ENCODE measurements around the gene PDCD6IP. TPM values are rescaled to one million over a fixed set of nuclear protein-coding genes. Genes with fewer than 3 reads are reported as not detected.

PDCD6IP gene
- total and polyA plus RNA-seq, 2 donors (not counting 1 experiment from before 2014, with no cell fraction given) = 99.4 to 146 TPM

GRCh38 chr3:33895658-33896057 is 97.2 kb downstream of the PDCD6IP start:
- Histone ChIP-seq H3K27ac (ENCODE audit: insufficient read depth, low read length) (no peak overlapping the region), H4K20me1 (ENCODE audit: control insufficient read depth, extremely low read depth, insufficient read depth, low read length) (no peaks in the 10 kb centered on the region), H3K4me1 (ENCODE audit: control insufficient read depth, extremely low read depth, insufficient read depth, low read length) (no peaks in the 10 kb centered on the region), H3K79me2 (ENCODE audit: control insufficient read depth, insufficient read depth, low read length) (no peaks in the 10 kb centered on the region), H3K36me3 (ENCODE audit: control insufficient read depth, insufficient read depth, low read length) (no peaks in the 10 kb centered on the region), H3K9ac (ENCODE audit: insufficient read depth, low read length) (no peak overlapping the region), H2AFZ (ENCODE audit: low read length) (no peak overlapping the region), H3K4me2 (ENCODE audit: extremely low read depth, insufficient read depth, low read length) (no peak overlapping the region), H3K4me3 (replicated peaks in 1 of 4; ENCODE audit: control extremely low read depth in 1 of 4, insufficient read depth in 1 of 4, low read depth in 3 of 4, low read length in 4 of 4) (no peak overlapping the region), H3K27me3 (ENCODE audit: control insufficient read depth, insufficient read depth, low read length) (no peaks in the 10 kb centered on the region), H3K9me3 (ENCODE audit: control insufficient read depth, insufficient read depth, low read depth, low read length) (no peaks in the 10 kb centered on the region)
- no peak for DNase-seq (ENCODE audit: low read depth in 2 of 2)
- TF ChIP-seq CTCF (conservative IDR thresholded peaks at IDR 0.05 in 1 of 2, IDR thresholded peaks at IDR 0.05 in 1 of 2; ENCODE audit: low read depth in 1 of 2, low read length in 2 of 2) (no peak), EZH2 (IDR thresholded peaks at IDR 0.05; ENCODE audit: low read length, missing control alignments) (no peak)

- no peak for TF ChIP-seq EZH2 (IDR thresholded peaks at IDR 0.05; ENCODE audit: low read length, missing control alignments)
- TF ChIP-seq CTCF (conservative IDR thresholded peaks at IDR 0.05 in 1 of 2, IDR thresholded peaks at IDR 0.05 in 1 of 2; ENCODE audit: low read depth in 1 of 2, low read length in 2 of 2) = no peak
- Histone ChIP-seq H3K9ac (ENCODE audit: insufficient read depth, low read length) (no peak overlapping the region), H3K27ac (ENCODE audit: insufficient read depth, low read length) (no peak overlapping the region)
These were observed 98.9 kb downstream of the PDCD6IP start for GRCh38 chr3:33897306-33897705.

GRCh38 chr3:33898901-33899300 is 100.5 kb downstream of the PDCD6IP start:
- no peaks in the 10 kb centered on the region for H3K36me3 ChIP-seq (ENCODE audit: control insufficient read depth, insufficient read depth, low read length)
- no peak overlapping the region for H3K27ac ChIP-seq (ENCODE audit: insufficient read depth, low read length)
- no peaks in the 10 kb centered on the region for H3K79me2 ChIP-seq (ENCODE audit: control insufficient read depth, insufficient read depth, low read length)
- no peak for DNase-seq (ENCODE audit: low read depth in 2 of 2)
- H3K4me1 ChIP-seq (ENCODE audit: control insufficient read depth, extremely low read depth, insufficient read depth, low read length) = no peaks in the 10 kb centered on the region
- H3K4me3 ChIP-seq (replicated peaks in 1 of 4; ENCODE audit: control extremely low read depth in 1 of 4, insufficient read depth in 1 of 4, low read depth in 3 of 4, low read length in 4 of 4) = no peak overlapping the region
- no peak overlapping the region for H3K4me2 ChIP-seq (ENCODE audit: extremely low read depth, insufficient read depth, low read length)
- H4K20me1 ChIP-seq (ENCODE audit: control insufficient read depth, extremely low read depth, insufficient read depth, low read length) = no peaks in the 10 kb centered on the region
- no peak overlapping the region for H2AFZ ChIP-seq (ENCODE audit: low read length)
- TF ChIP-seq EZH2 (IDR thresholded peaks at IDR 0.05; ENCODE audit: low read length, missing control alignments) = no peak
- TF ChIP-seq CTCF (conservative IDR thresholded peaks at IDR 0.05 in 1 of 2, IDR thresholded peaks at IDR 0.05 in 1 of 2; ENCODE audit: low read depth in 1 of 2, low read length in 2 of 2) = no peak
- no peak overlapping the region for H3K9ac ChIP-seq (ENCODE audit: insufficient read depth, low read length)
- no peaks in the 10 kb centered on the region for H3K9me3 ChIP-seq (ENCODE audit: control insufficient read depth, insufficient read depth, low read depth, low read length)
- H3K27me3 ChIP-seq (ENCODE audit: control insufficient read depth, insufficient read depth, low read length) = no peaks in the 10 kb centered on the region

More at GRCh38 chr3:33897306-33897705, 98.9 kb downstream of the PDCD6IP start:
- DNase-seq (ENCODE audit: low read depth in 2 of 2) = no peak
- H3K4me3 ChIP-seq (replicated peaks in 1 of 4; ENCODE audit: control extremely low read depth in 1 of 4, insufficient read depth in 1 of 4, low read depth in 3 of 4, low read length in 4 of 4) = no peak overlapping the region
- no peaks in the 10 kb centered on the region for H4K20me1 ChIP-seq (ENCODE audit: control insufficient read depth, extremely low read depth, insufficient read depth, low read length)
- no peaks in the 10 kb centered on the region for H3K9me3 ChIP-seq (ENCODE audit: control insufficient read depth, insufficient read depth, low read depth, low read length)
- H3K79me2 ChIP-seq (ENCODE audit: control insufficient read depth, insufficient read depth, low read length) = no peaks in the 10 kb centered on the region
- H3K4me2 ChIP-seq (ENCODE audit: extremely low read depth, insufficient read depth, low read length) = no peak overlapping the region
- no peaks in the 10 kb centered on the region for H3K36me3 ChIP-seq (ENCODE audit: control insufficient read depth, insufficient read depth, low read length)
- no peaks in the 10 kb centered on the region for H3K27me3 ChIP-seq (ENCODE audit: control insufficient read depth, insufficient read depth, low read length)
- H2AFZ ChIP-seq (ENCODE audit: low read length) = no peak overlapping the region
- H3K4me1 ChIP-seq (ENCODE audit: control insufficient read depth, extremely low read depth, insufficient read depth, low read length) = no peaks in the 10 kb centered on the region
